ENCODE results near the gene CGRRF1.

- TF ChIP-seq CTCF (IDR thresholded peaks at IDR 0.05) (peak; percentile 44), POLR2AphosphoS5 (IDR thresholded peaks at IDR 0.05; ENCODE audit: low read depth, low read length) (peak; percentile 83), CHD2 (IDR thresholded peaks at IDR 0.05; ENCODE audit: low read length, partially characterized antibody) (peak; percentile 95), MAX (IDR thresholded peaks at IDR 0.05; ENCODE audit: low read depth) (peak; percentile 69; the same call in 1 of the 2 replicates), RAD21 (IDR thresholded peaks at IDR 0.05; ENCODE audit: low read length) (peak; percentile 12; the same call in 1 of the 2 replicates), PBX3 (IDR thresholded peaks at IDR 0.05) (peak; percentile 92), SIN3A (IDR thresholded peaks at IDR 0.05; ENCODE audit: borderline replicate concordance, low read depth, low read length) (peak; percentile 74; the same call in 1 of the 2 replicates), NRF1 (IDR thresholded peaks at IDR 0.05; ENCODE audit: low read depth, low read length) (no peak), YY1 (IDR thresholded peaks at IDR 0.05; ENCODE audit: low read depth) (0 out of 2 replicates have a peak, but pooled peaks have one; percentile 21), MXI1 (IDR thresholded peaks at IDR 0.05; ENCODE audit: low read depth, low read length) (peak; percentile 66; the same call in 1 of the 2 replicates), ELF1 (IDR thresholded peaks at IDR 0.05) (peak; percentile 49; the same call in 1 of the 2 replicates), JUND (IDR thresholded peaks at IDR 0.05) (no peak)
- TF ChIP-seq, protein P1, sequence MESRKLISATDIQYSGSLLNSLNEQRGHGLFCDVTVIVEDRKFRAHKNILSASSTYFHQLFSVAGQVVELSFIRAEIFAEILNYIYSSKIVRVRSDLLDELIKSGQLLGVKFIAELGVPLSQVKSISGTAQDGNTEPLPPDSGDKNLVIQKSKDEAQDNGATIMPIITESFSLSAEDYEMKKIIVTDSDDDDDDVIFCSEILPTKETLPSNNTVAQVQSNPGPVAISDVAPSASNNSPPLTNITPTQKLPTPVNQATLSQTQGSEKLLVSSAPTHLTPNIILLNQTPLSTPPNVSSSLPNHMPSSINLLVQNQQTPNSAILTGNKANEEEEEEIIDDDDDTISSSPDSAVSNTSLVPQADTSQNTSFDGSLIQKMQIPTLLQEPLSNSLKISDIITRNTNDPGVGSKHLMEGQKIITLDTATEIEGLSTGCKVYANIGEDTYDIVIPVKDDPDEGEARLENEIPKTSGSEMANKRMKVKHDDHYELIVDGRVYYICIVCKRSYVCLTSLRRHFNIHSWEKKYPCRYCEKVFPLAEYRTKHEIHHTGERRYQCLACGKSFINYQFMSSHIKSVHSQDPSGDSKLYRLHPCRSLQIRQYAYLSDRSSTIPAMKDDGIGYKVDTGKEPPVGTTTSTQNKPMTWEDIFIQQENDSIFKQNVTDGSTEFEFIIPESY (IDR thresholded peaks at IDR 0.05; ENCODE audit: borderline replicate concordance, low read depth) = peak; percentile 89
- TF ChIP-seq, protein P2, sequence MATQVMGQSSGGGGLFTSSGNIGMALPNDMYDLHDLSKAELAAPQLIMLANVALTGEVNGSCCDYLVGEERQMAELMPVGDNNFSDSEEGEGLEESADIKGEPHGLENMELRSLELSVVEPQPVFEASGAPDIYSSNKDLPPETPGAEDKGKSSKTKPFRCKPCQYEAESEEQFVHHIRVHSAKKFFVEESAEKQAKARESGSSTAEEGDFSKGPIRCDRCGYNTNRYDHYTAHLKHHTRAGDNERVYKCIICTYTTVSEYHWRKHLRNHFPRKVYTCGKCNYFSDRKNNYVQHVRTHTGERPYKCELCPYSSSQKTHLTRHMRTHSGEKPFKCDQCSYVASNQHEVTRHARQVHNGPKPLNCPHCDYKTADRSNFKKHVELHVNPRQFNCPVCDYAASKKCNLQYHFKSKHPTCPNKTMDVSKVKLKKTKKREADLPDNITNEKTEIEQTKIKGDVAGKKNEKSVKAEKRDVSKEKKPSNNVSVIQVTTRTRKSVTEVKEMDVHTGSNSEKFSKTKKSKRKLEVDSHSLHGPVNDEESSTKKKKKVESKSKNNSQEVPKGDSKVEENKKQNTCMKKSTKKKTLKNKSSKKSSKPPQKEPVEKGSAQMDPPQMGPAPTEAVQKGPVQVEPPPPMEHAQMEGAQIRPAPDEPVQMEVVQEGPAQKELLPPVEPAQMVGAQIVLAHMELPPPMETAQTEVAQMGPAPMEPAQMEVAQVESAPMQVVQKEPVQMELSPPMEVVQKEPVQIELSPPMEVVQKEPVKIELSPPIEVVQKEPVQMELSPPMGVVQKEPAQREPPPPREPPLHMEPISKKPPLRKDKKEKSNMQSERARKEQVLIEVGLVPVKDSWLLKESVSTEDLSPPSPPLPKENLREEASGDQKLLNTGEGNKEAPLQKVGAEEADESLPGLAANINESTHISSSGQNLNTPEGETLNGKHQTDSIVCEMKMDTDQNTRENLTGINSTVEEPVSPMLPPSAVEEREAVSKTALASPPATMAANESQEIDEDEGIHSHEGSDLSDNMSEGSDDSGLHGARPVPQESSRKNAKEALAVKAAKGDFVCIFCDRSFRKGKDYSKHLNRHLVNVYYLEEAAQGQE (IDR thresholded peaks at IDR 0.05; ENCODE audit: low read depth, low read length) = peak; percentile 34
Measured at GRCh38 chr14:54509546-54510501, at the start of gene CGRRF1.
